Activated CD4-positive, alpha-beta memory T cell treated with anti-CD3 and anti-CD28 coated beads, Interleukin-2, amount 10 ng/mL, durations not matched to agents 7 days and 5 days (primary cell): ENCODE measurements around the gene JMY. TPM values are rescaled to one million over a fixed set of nuclear protein-coding genes. Genes with fewer than 3 reads are reported as not detected.

Source experiments
- CTCF ChIA-PET: fragments of 350-600 bp; sonication (Branson Sonifier 250); formaldehyde crosslinking; loops from one replicate; lab custom pipeline; 2021; ENCODE audit warnings: antibody characterized with exemption, inconsistent platforms; lab: Charles Lee
- POLR2A ChIA-PET: fragments of 350-600 bp; sonication (Branson Sonifier 250); formaldehyde crosslinking; loops from one replicate; lab custom pipeline; 2021; ENCODE audit warnings: antibody characterized with exemption; lab: Charles Lee
- DNase-seq: peaks from one replicate; pipeline ENCODE4 v3.0.0-alpha.2; 2020
- H3K27ac Mint-ChIP-seq: one replicate; pipeline ENCODE4 v1.8.0; 2021; ENCODE audit warnings: mild to moderate bottlenecking, mixed read lengths
- H3K27me3 Mint-ChIP-seq: one replicate; pipeline ENCODE4 v1.8.0; 2021; ENCODE audit warnings: mixed read lengths
- H3K36me3 Mint-ChIP-seq: one replicate; pipeline ENCODE4 v1.8.0; 2021; ENCODE audit warnings: low read depth, mixed read lengths
- H3K4me1 Mint-ChIP-seq: one replicate; pipeline ENCODE4 v1.8.0; 2021; ENCODE audit warnings: mixed read lengths
- H3K4me3 Mint-ChIP-seq: one replicate; pipeline ENCODE4 v1.8.0; 2021; ENCODE audit warnings: mild to moderate bottlenecking, mixed read lengths
- H3K9me3 Mint-ChIP-seq: one replicate; pipeline ENCODE4 v1.8.0; 2021; ENCODE audit warnings: mixed read lengths
- total RNA-seq, 2 experiments: library from RNA; stranded (reverse); gene quantifications; one replicate each; pipeline ENCODE4 v1.2.3, GENCODE V29; 2021

The JMY gene
- total RNA-seq, 2 experiments from 2014 or later, result 8.5 to 9.0 TPM

GRCh38 chr5:79333852-79334557 lies 98.1 kb downstream of the JMY start:
- ChIA-PET POLR2A (no interaction called here), CTCF (interaction anchor here (0.7 kb wide), 1 partner anchor 359 kb away, joined by 4 read pairs; no protein-coding TSS in a partner anchor)
- H3K4me1 Mint-ChIP-seq, result no peaks in the 10 kb centered on the region
- no peak for DNase-seq
- H3K4me3 Mint-ChIP-seq, result no peak overlapping the region
- H3K27me3 Mint-ChIP-seq, result peaks cover 17% of the 10 kb centered on the region
- no peak overlapping the region for H3K27ac Mint-ChIP-seq
- H3K9me3 Mint-ChIP-seq, result no peaks in the 10 kb centered on the region
- no peaks in the 10 kb centered on the region for H3K36me3 Mint-ChIP-seq

GRCh38 chr5:79346420-79346824 lies 110.5 kb downstream of the JMY start:
- DNase-seq, result no peak
- no peaks in the 10 kb centered on the region for H3K36me3 Mint-ChIP-seq
- no peak overlapping the region for H3K4me3 Mint-ChIP-seq
- POLR2A ChIA-PET, result no interaction called here
- H3K9me3 Mint-ChIP-seq, result no peaks in the 10 kb centered on the region
- H3K4me1 Mint-ChIP-seq, result no peaks in the 10 kb centered on the region
- peaks cover 1% of the 10 kb centered on the region for H3K27me3 Mint-ChIP-seq
- CTCF ChIA-PET, result interaction anchor here (0.8 kb wide), 1 partner anchor 213 kb away, joined by 4 read pairs; no protein-coding TSS in a partner anchor
- no peak overlapping the region for H3K27ac Mint-ChIP-seq

GRCh38 chr5:79349047-79349446 lies 113.1 kb downstream of the JMY start:
- no peak overlapping the region for H3K4me3 Mint-ChIP-seq
- H3K4me1 Mint-ChIP-seq, result no peaks in the 10 kb centered on the region
- H3K27ac Mint-ChIP-seq, result no peak overlapping the region
- POLR2A ChIA-PET, result no interaction called here
- no peaks in the 10 kb centered on the region for H3K36me3 Mint-ChIP-seq
- DNase-seq, result no peak
- CTCF ChIA-PET, result no interaction called here
- H3K9me3 Mint-ChIP-seq, result peaks cover 2% of the 10 kb centered on the region
- H3K27me3 Mint-ChIP-seq, result peaks cover 4% of the 10 kb centered on the region

- Mint-ChIP-seq H3K36me3 (no peaks in the 10 kb centered on the region), H3K27ac (no peak overlapping the region), H3K27me3 (peaks cover 4% of the 10 kb centered on the region), H3K4me1 (no peaks in the 10 kb centered on the region), H3K4me3 (no peak overlapping the region), H3K9me3 (peaks cover 2% of the 10 kb centered on the region)
- CTCF ChIA-PET, result no interaction called here
- DNase-seq, result no peak
- POLR2A ChIA-PET, result no interaction called here
Observed at GRCh38 chr5:79349881-79350280, 114.0 kb downstream of the JMY start.

- H3K27me3 Mint-ChIP-seq, result peaks cover 2% of the 10 kb centered on the region
- no peak for DNase-seq
- no peaks in the 10 kb centered on the region for H3K36me3 Mint-ChIP-seq
- CTCF ChIA-PET, result no interaction called here
- POLR2A ChIA-PET, result no interaction called here
- H3K27ac Mint-ChIP-seq, result no peak overlapping the region
- H3K4me3 Mint-ChIP-seq, result no peak overlapping the region
- no peaks in the 10 kb centered on the region for H3K4me1 Mint-ChIP-seq
- H3K9me3 Mint-ChIP-seq, result peaks cover 2% of the 10 kb centered on the region
Observed at GRCh38 chr5:79357398-79357797, 121.5 kb downstream of the JMY start.

Other genes starting within 250 kb of the JMY start
- gene DMGDH, start 166.5 kb upstream of the JMY start, total RNA-seq, result under 1 TPM; 0.23 to 0.30 TPM
- not detected for gene BHMT2, start 166.4 kb upstream of the JMY start, total RNA-seq
- gene BHMT, start 124.3 kb upstream of the JMY start, total RNA-seq, result not detected